ENCODE results near the gene HOXC9.
A peak's percentile ranks its signal among the peaks of the same experiment; 100 is the strongest.

HOXC9 gene

DNA sequence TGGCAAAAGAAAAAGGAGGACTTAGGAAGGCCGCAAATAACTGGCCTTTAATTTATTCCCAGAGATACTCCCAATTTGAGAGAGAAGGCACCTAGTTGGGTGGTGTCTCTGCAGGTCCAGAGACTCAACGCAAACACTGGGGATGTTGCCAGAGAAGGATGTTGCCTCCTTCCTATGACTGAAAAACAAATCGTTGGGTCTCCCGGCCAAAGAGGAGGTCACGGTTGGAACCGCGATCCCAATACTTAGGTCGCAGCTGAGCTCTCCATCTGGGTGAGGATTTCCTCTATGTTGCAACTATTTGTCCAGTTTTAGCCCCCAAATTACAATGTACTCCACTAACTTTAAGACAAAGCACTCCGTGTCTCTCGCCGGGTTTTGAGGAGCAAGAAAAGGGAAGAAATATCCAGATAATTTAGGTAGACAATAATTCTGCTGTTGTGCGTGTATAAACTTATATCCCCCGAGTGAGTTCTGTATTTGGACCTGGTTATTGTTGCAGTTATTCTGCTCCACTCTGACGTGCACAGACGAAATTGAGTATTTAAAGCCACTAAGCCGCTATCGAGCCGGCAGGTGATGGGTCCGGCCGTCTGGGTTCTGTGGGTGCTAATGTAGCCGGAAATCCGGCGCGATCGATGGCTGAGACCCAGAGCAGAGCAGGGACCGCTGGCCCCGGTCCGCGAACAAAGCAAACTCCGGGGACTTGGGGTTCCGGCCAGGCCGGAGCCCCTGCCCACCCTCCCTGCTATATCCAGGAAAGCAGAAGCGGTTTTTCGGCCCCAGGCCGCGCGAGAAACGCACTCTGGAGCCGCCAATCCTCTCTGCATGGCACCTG lies 39.6 kb upstream of the HOXC9 start:
- peaks cover 0 to 36% (median 16%) of the 10 kb centered on the region in 4 donors for H3K4me1 ChIP-seq
- peak in 1 of 2 donors; percentile 61 for DNase-seq
- H3K27me3 ChIP-seq = peaks cover 0 to 20% of the 10 kb centered on the region in 2 donors
- peak overlapping the region; percentile 64 to 66 for H3K27ac ChIP-seq
- TF ChIP-seq, protein P1, sequence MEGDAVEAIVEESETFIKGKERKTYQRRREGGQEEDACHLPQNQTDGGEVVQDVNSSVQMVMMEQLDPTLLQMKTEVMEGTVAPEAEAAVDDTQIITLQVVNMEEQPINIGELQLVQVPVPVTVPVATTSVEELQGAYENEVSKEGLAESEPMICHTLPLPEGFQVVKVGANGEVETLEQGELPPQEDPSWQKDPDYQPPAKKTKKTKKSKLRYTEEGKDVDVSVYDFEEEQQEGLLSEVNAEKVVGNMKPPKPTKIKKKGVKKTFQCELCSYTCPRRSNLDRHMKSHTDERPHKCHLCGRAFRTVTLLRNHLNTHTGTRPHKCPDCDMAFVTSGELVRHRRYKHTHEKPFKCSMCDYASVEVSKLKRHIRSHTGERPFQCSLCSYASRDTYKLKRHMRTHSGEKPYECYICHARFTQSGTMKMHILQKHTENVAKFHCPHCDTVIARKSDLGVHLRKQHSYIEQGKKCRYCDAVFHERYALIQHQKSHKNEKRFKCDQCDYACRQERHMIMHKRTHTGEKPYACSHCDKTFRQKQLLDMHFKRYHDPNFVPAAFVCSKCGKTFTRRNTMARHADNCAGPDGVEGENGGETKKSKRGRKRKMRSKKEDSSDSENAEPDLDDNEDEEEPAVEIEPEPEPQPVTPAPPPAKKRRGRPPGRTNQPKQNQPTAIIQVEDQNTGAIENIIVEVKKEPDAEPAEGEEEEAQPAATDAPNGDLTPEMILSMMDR (IDR thresholded peaks at IDR 0.05) = no peak
- H3K4me3 ChIP-seq = peak overlapping the region; percentile 17 to 23
- intact Hi-C loops (cut with DNase I; ENCODE audit: low total_unique reads) = no loop called here
- no peaks in the 10 kb centered on the region for H3K9me3 ChIP-seq
- H3K36me3 ChIP-seq = no peaks in the 10 kb centered on the region

DNA sequence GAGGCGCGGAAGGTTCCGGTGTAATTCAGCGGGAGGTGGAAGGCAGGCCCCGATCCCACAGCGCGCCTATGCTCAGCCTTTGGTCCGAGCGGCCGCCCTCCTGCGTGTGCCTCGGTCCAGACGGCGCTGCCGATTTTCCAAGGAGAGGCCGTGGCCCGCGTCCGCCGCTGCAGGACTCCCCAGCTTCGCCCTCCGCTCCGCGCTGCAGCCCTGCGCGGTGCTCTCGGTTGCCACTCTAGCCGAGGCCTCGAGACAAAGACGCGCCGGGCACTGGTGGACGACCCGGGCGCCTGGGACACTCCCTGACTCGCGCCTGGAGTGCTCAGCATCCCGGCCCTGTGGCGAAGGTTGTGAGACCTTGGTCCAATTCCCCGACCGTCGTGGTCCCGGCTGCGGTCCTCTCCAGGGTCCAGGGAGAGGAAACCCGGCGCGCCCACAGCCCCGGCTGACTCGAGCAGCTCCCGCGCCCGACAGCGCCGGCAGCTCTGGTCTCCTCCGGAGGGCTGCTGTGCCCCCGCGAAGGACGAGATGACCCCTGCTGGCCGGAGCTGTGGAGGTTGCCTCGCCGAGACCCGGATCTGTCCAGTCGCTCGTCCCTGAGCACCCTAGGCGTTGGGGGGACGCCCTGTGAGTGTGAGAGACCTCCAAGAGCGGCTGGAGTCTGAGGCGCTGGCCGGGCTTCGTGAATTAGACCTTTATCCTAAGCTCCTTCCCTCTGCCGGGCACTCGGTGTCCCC lies 38.8 kb upstream of the HOXC9 start:
- peak overlapping the region; percentile 17 to 23 for H3K4me3 ChIP-seq
- H3K27me3 ChIP-seq = peaks cover 0 to 13% of the 10 kb centered on the region in 2 donors
- DNase-seq = peak in 1 of 2 donors; percentile 65

DNA sequence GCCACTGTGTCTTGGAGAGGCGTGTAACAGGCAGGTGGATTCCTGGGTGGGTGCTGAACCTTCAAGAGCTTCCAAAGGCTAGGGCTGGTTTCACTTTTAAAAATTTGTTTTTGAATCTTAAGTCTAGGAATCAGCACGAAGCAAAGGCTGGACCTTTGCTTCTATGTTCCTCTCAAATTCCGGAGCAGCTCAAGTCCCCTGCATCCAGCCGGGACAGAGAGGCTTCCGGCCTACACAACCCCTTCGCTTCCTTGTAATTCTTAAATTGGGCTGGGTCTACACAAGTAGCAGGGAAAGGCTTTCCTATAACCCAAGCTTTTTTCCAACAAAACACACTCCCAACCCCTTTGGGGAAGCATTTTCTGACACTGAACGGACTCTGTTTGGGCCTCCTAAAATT lies 37.0 kb upstream of the HOXC9 start:
- Histone ChIP-seq H3K27ac (peak overlapping the region; percentile 94 to 95), H3K9me3 (no peaks in the 10 kb centered on the region), H3K27me3 (peaks cover 0 to under 1% of the 10 kb centered on the region in 2 donors), H3K36me3 (no peaks in the 10 kb centered on the region), H3K4me3 (peak overlapping the region; percentile 62 to 77), H3K4me1 (peaks cover 0 to 44% (median 14%) of the 10 kb centered on the region in 4 donors)
- TF ChIP-seq, protein P1 (IDR thresholded peaks at IDR 0.05) = no peak
- intact Hi-C loops (cut with DNase I; ENCODE audit: low total_unique reads) = no loop called here
- no peak for DNase-seq

More for the DNA sequence above, 38.8 kb upstream of the HOXC9 start:
- peak overlapping the region; percentile 64 to 66 for H3K27ac ChIP-seq
- TF ChIP-seq, protein P1 (IDR thresholded peaks at IDR 0.05) = no peak
- H3K36me3 ChIP-seq = no peaks in the 10 kb centered on the region
- H3K4me1 ChIP-seq = peaks cover 0 to 40% (median 15%) of the 10 kb centered on the region in 4 donors
- intact Hi-C loops (cut with DNase I; ENCODE audit: low total_unique reads) = no loop called here
- H3K9me3 ChIP-seq = no peaks in the 10 kb centered on the region

DNA sequence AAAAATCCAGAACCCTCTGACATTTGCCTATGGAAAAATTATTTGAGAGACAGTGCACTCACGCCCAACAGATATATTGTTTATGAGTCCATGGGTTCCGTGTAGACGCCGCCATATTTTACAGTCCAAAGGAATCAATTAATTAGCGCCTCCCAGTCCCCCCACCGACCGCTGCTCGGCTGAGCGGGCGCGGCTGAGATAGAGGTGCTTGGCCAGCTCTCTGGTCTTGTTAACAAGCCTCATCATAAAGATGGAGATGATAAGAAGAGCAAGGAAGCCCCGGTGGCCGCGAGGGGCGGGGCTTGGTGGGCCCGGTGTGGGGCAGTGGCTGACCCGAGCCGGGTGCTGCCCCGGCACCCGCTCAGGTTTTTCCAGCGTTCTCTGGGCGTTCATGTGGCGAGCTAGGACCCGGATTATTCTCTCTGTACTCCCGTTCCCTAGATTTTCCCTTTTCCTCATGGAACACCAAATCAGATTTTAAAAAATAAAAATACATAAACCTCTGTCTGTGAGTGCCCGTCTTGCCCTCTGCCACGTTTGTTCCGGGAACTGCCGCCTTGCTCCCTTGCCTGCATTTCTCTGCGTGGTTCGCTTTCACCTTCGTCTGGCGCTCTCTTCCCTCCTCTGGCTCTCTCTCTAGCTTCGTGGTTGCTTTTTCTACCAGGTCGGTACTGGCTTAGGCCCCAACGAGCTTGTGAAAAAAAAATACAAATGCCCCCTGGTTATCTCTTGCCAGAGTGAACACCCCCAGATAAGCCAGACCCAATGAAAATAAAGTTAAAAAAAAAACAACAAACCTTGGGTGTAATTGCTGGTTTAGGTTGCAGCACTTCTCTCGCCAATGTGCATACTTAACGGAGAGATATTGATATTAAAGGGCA lies 36.3 kb upstream of the HOXC9 start:
- Histone ChIP-seq H3K36me3 (no peaks in the 10 kb centered on the region), H3K4me1 (peaks cover 0 to 48% (median 14%) of the 10 kb centered on the region in 4 donors), H3K27ac (peak overlapping the region; percentile 94 to 95), H3K9me3 (no peaks in the 10 kb centered on the region), H3K4me3 (peak overlapping the region; percentile 62 to 77), H3K27me3 (no peaks in the 10 kb centered on the region)
- peak in 1 of 2 donors; percentile 60 for DNase-seq
- intact Hi-C loops (cut with DNase I; ENCODE audit: low total_unique reads) = no loop called here
- TF ChIP-seq, protein P1 (IDR thresholded peaks at IDR 0.05) = no peak

DNA sequence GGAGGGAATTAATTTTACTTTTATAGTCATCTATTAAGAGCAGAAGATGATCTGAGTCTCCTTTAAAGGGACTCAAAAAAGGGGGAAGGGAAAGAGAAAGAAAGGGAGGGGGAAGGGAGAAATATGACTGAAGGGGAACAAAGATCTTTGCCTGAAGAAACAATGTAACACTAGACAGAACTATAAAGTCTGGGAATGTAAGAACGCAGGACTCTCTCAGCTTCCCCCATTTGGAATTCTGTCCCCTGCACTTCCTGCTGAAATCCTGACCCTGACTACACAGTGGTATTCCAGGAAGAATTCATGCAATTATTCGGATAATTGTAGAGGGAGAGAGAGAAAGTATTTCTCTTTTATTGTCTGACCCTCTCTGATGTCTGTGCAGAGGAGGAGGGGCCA lies 35.6 kb upstream of the HOXC9 start:
- Histone ChIP-seq H3K9me3 (no peaks in the 10 kb centered on the region), H3K4me1 (peaks cover 0 to 55% (median 18%) of the 10 kb centered on the region in 4 donors), H3K36me3 (no peaks in the 10 kb centered on the region), H3K27ac (peak overlapping the region; percentile 94 to 95), H3K27me3 (no peaks in the 10 kb centered on the region), H3K4me3 (peak overlapping the region; percentile 62 to 77)
- intact Hi-C loops (cut with DNase I; ENCODE audit: low total_unique reads) = no loop called here
- TF ChIP-seq, protein P1 (IDR thresholded peaks at IDR 0.05) = no peak
- DNase-seq = no peak

Data from tibial artery (tissue), 4 donors.